Loucy (cell line): ENCODE measurements around the gene FSIP1.

Source experiments
- H2AFZ ChIP-seq: fragments of 200-600 bp; sonication (generic); 2 replicates; pipeline ENCODE4 v1.6.0; 2016; ENCODE audit warnings: antibody characterized with exemption, mild to moderate bottlenecking, low read length, moderate library complexity
- H3F3A ChIP-seq: fragments of 200-600 bp; 2 replicates; pipeline ENCODE4 v1.6.0; 2016; ENCODE audit warnings: antibody characterized with exemption, low read depth, mild to moderate bottlenecking
- H3K27me3 ChIP-seq: fragments of 200-600 bp; sonication (generic); 2 replicates; pipeline ENCODE4 v1.6.1; 2014; ENCODE audit warnings: low read length, mild to moderate bottlenecking; ENCODE audit not compliant: insufficient read depth, poor library complexity, severe bottlenecking
- H3K36me3 ChIP-seq: fragments of 200-600 bp; sonication (generic); 2 replicates; pipeline ENCODE4 v1.6.1; 2016; ENCODE audit warnings: low read length; ENCODE audit not compliant: insufficient read depth
- H3K4me1 ChIP-seq: fragments of 200-600 bp; sonication (generic); 2 replicates; pipeline ENCODE4 v1.5.1; 2014; ENCODE audit warnings: low read length, mild to moderate bottlenecking; ENCODE audit not compliant: insufficient read depth, poor library complexity, severe bottlenecking
- H3K4me2 ChIP-seq: fragments of 200-600 bp; sonication (generic); 2 replicates; pipeline ENCODE4 v1.6.0; 2014; ENCODE audit warnings: antibody characterized with exemption, low read length, low read depth, mild to moderate bottlenecking; ENCODE audit not compliant: poor library complexity, severe bottlenecking
- H3K4me3 ChIP-seq: fragments of 200-600 bp; sonication (generic); 2 replicates; pipeline ENCODE4 v1.5.1; 2014; ENCODE audit warnings: low read length, mild to moderate bottlenecking, mixed read lengths; ENCODE audit not compliant: poor library complexity, severe bottlenecking
- H3K79me2 ChIP-seq: fragments of 200-600 bp; sonication (generic); 2 replicates; pipeline ENCODE4 v1.6.1; 2014; ENCODE audit warnings: low read length; ENCODE audit not compliant: insufficient read depth
- H3K9ac ChIP-seq: fragments of 200-600 bp; sonication (generic); 2 replicates; pipeline ENCODE4 v1.6.0; 2014; ENCODE audit warnings: mild to moderate bottlenecking, low read depth, low read length, moderate library complexity; ENCODE audit not compliant: poor library complexity, severe bottlenecking
- H3K9me2 ChIP-seq: fragments of 200-600 bp; sonication (generic); replicated peaks from 2 replicates; pipeline ENCODE4 v1.6.1; 2016; ENCODE audit warnings: low read depth, low read length, mixed read lengths
- H3K9me3 ChIP-seq: fragments of 200-600 bp; sonication (generic); 2 replicates; pipeline ENCODE4 v1.6.1; 2014; ENCODE audit warnings: mild to moderate bottlenecking, antibody characterized with exemption, low read length, low read depth; ENCODE audit not compliant: insufficient read depth
- H4K20me1 ChIP-seq: fragments of 200-600 bp; sonication (generic); 2 replicates; pipeline ENCODE4 v1.6.0; 2014; ENCODE audit warnings: antibody characterized with exemption, low read length, mild to moderate bottlenecking; ENCODE audit not compliant: insufficient read depth, poor library complexity, severe bottlenecking
- CTCF ChIP-seq: fragments of 200-600 bp; sonication (generic); conservative IDR thresholded peaks from 2 replicates; pipeline ENCODE4 v1.5.1; 2014; ENCODE audit warnings: mild to moderate bottlenecking, antibody characterized with exemption, low read length
- EZH2phosphoT487 ChIP-seq: fragments of 200-600 bp; IDR thresholded peaks from 2 replicates; pipeline ENCODE4 v1.6.1; 2018; ENCODE audit warnings: antibody characterized with exemption, mild to moderate bottlenecking, moderate library complexity, borderline replicate concordance

Gene FSIP1

GRCh38 chr15:39717134-39717533 is 65.5 kb downstream of the FSIP1 start:
- H3K9me2 ChIP-seq: no peaks in the 10 kb centered on the region
- no peaks in the 10 kb centered on the region for H3K27me3 ChIP-seq
- peaks cover 26% of the 10 kb centered on the region for H3K4me1 ChIP-seq
- no peak overlapping the region for H3K4me2 ChIP-seq
- H3K79me2 ChIP-seq: no peaks in the 10 kb centered on the region
- TF ChIP-seq CTCF (peak; percentile 32; the same call in 1 of the 2 replicates), EZH2phosphoT487 (no peak)
- H3K9me3 ChIP-seq: no peaks in the 10 kb centered on the region
- H3K4me3 ChIP-seq: no peak overlapping the region
- H3K9ac ChIP-seq: no peak overlapping the region
- peaks cover 14% of the 10 kb centered on the region for H3F3A ChIP-seq
- H2AFZ ChIP-seq: no peak overlapping the region
- H3K36me3 ChIP-seq: no peaks in the 10 kb centered on the region
- H4K20me1 ChIP-seq: no peaks in the 10 kb centered on the region

GRCh38 chr15:39714251-39714650 is 68.4 kb downstream of the FSIP1 start:
- H3K9me3 ChIP-seq: no peaks in the 10 kb centered on the region
- no peaks in the 10 kb centered on the region for H3K4me1 ChIP-seq
- H3K27me3 ChIP-seq: no peaks in the 10 kb centered on the region
- no peaks in the 10 kb centered on the region for H3F3A ChIP-seq
- H3K79me2 ChIP-seq: no peaks in the 10 kb centered on the region
- no peak for TF ChIP-seq EZH2phosphoT487
- TF ChIP-seq CTCF: no peak
- H3K9me2 ChIP-seq: no peaks in the 10 kb centered on the region
- no peak overlapping the region for H3K9ac ChIP-seq
- H3K4me2 ChIP-seq: no peak overlapping the region
- no peak overlapping the region for H3K4me3 ChIP-seq
- H2AFZ ChIP-seq: no peak overlapping the region
- H4K20me1 ChIP-seq: no peaks in the 10 kb centered on the region
- no peaks in the 10 kb centered on the region for H3K36me3 ChIP-seq

- TF ChIP-seq CTCF (no peak), EZH2phosphoT487 (no peak)
- H3F3A ChIP-seq: no peaks in the 10 kb centered on the region
- H2AFZ ChIP-seq: no peak overlapping the region
- no peaks in the 10 kb centered on the region for H3K9me2 ChIP-seq
- no peaks in the 10 kb centered on the region for H4K20me1 ChIP-seq
- H3K9ac ChIP-seq: no peak overlapping the region
- H3K4me2 ChIP-seq: no peak overlapping the region
- no peaks in the 10 kb centered on the region for H3K79me2 ChIP-seq
- H3K4me1 ChIP-seq: no peaks in the 10 kb centered on the region
- no peaks in the 10 kb centered on the region for H3K36me3 ChIP-seq
- no peak overlapping the region for H3K4me3 ChIP-seq
- no peaks in the 10 kb centered on the region for H3K27me3 ChIP-seq
- no peaks in the 10 kb centered on the region for H3K9me3 ChIP-seq
These were observed 68.8 kb downstream of the FSIP1 start for GRCh38 chr15:39713846-39714245.
